Activated CD4-positive, alpha-beta T cell treated with anti-CD3 and anti-CD28 coated beads, Interleukin-2, amount 10 ng/mL, durations not matched to agents 7 days and 5 days (primary cell): ENCODE data around the gene FAM200A. TPM values are rescaled to one million over a fixed set of nuclear protein-coding genes. Genes with fewer than 3 reads are reported as not detected.
"Not testable (repeated sequence)": the region's sequence is repeated elsewhere in the genome, so short reads cannot be mapped to it uniquely, and the experiment has no call there.

Source experiments
- CTCF ChIA-PET: fragments of 350-600 bp; sonication (Branson Sonifier 250); formaldehyde crosslinking; loops from one replicate; lab custom pipeline; 2021; ENCODE audit warnings: antibody characterized with exemption; lab: Charles Lee
- POLR2A ChIA-PET: fragments of 350-600 bp; sonication (Branson Sonifier 250); formaldehyde crosslinking; loops from one replicate; lab custom pipeline; 2021; ENCODE audit warnings: antibody characterized with exemption; lab: Charles Lee
- DNase-seq: peaks from one replicate; pipeline ENCODE4 v3.0.0-alpha.2; 2020
- H3K27ac Mint-ChIP-seq: one replicate; pipeline ENCODE4 v1.8.0; 2021; ENCODE audit warnings: mild to moderate bottlenecking, moderate library complexity, mixed read lengths
- H3K27me3 Mint-ChIP-seq: one replicate; pipeline ENCODE4 v1.8.0; 2021; ENCODE audit warnings: mixed read lengths
- H3K36me3 Mint-ChIP-seq: one replicate; pipeline ENCODE4 v1.8.0; 2021; ENCODE audit warnings: low read depth, mixed read lengths
- H3K4me1 Mint-ChIP-seq: one replicate; pipeline ENCODE4 v1.8.0; 2021; ENCODE audit warnings: mixed read lengths
- H3K4me3 Mint-ChIP-seq: one replicate; pipeline ENCODE4 v1.8.0; 2021; ENCODE audit warnings: mild to moderate bottlenecking, moderate library complexity, mixed read lengths
- H3K9me3 Mint-ChIP-seq: one replicate; pipeline ENCODE4 v1.8.0; 2021; ENCODE audit warnings: mixed read lengths
- total RNA-seq, 2 experiments: library from RNA; stranded (reverse); gene quantifications; one replicate each; pipeline ENCODE4 v1.2.3, GENCODE V29; 2021

FAM200A gene
- total RNA-seq, 2 experiments from 2014 or later, result 4.9 to 5.4 TPM

- H3K36me3 Mint-ChIP-seq, result peaks cover 47% of the 10 kb centered on the region
- no peak overlapping the region for H3K27ac Mint-ChIP-seq
Observed at GRCh38 chr7:99554939-99555338, 3.0 kb upstream of the FAM200A start.

GRCh38 chr7:99553039-99553438 is 1.1 kb upstream of the FAM200A start:
- Mint-ChIP-seq H3K4me1 (peaks cover 46% of the 10 kb centered on the region), H3K9me3 (peaks cover 11% of the 10 kb centered on the region), H3K27ac (no peak overlapping the region), H3K36me3 (peaks cover 56% of the 10 kb centered on the region), H3K4me3 (peak overlapping the region; percentile 26), H3K27me3 (no peaks in the 10 kb centered on the region)
- no peak for DNase-seq
- CTCF ChIA-PET, result no interaction called here
- POLR2A ChIA-PET, result no interaction called here

More at GRCh38 chr7:99554939-99555338, 3.0 kb upstream of the FAM200A start:
- Mint-ChIP-seq H3K9me3 (peaks cover 5% of the 10 kb centered on the region), H3K27me3 (no peaks in the 10 kb centered on the region), H3K4me1 (peaks cover 46% of the 10 kb centered on the region), H3K4me3 (no peak overlapping the region)
- CTCF ChIA-PET, result interaction anchor here (2.2 kb wide), 1 partner anchor 15 kb away, joined by 5 read pairs; no protein-coding TSS in a partner anchor
- no peak for DNase-seq
- POLR2A ChIA-PET, result no interaction called here

- Mint-ChIP-seq H3K27ac (peak overlapping the region; percentile 94), H3K4me1 (peaks cover 37% of the 10 kb centered on the region), H3K4me3 (peak overlapping the region; percentile 86), H3K36me3 (peaks cover 49% of the 10 kb centered on the region), H3K9me3 (peaks cover 18% of the 10 kb centered on the region), H3K27me3 (no peaks in the 10 kb centered on the region)
- peak; percentile 8 for DNase-seq
- CTCF ChIA-PET, result no interaction called here
- POLR2A ChIA-PET, result no interaction called here
Observed at GRCh38 chr7:99551334-99551733, 580 bp downstream of the FAM200A start.

- H3K4me1 Mint-ChIP-seq, result peaks cover 26% of the 10 kb centered on the region
- H3K36me3 Mint-ChIP-seq, result peaks cover 42% of the 10 kb centered on the region
- H3K4me3 Mint-ChIP-seq, CTCF ChIA-PET, H3K27ac Mint-ChIP-seq, POLR2A ChIA-PET, H3K27me3 Mint-ChIP-seq, DNase-seq: not testable (repeated sequence)
- peaks cover 21% of the 10 kb centered on the region for H3K9me3 Mint-ChIP-seq
Observed at GRCh38 chr7:99549545-99549944, 2.4 kb downstream of the FAM200A start.

GRCh38 chr7:99545308-99545707 is 6.6 kb downstream of the FAM200A start:
- H3K4me3 Mint-ChIP-seq, POLR2A ChIA-PET, DNase-seq, H3K27ac Mint-ChIP-seq, H3K4me1 Mint-ChIP-seq, H3K27me3 Mint-ChIP-seq: not testable (repeated sequence)
- H3K36me3 Mint-ChIP-seq, result peaks cover 43% of the 10 kb centered on the region
- CTCF ChIA-PET, result interaction anchor here (0.7 to 1.0 kb wide), 2 partner anchors 13 to 152 kb away, joined by 3 read pairs; partner anchors contain the start of gene ZNF655
- H3K9me3 Mint-ChIP-seq, result peaks cover 36% of the 10 kb centered on the region

- no peak for DNase-seq
- no peak overlapping the region for H3K27ac Mint-ChIP-seq
- peaks cover 36% of the 10 kb centered on the region for H3K9me3 Mint-ChIP-seq
- no peaks in the 10 kb centered on the region for H3K4me1 Mint-ChIP-seq
- POLR2A ChIA-PET, result no interaction called here
- H3K4me3 Mint-ChIP-seq, result no peak overlapping the region
- CTCF ChIA-PET, result interaction anchor here (0.6 kb wide), 1 partner anchor 34 kb away, joined by 3 read pairs; no protein-coding TSS in a partner anchor
- no peaks in the 10 kb centered on the region for H3K27me3 Mint-ChIP-seq
- peaks cover 31% of the 10 kb centered on the region for H3K36me3 Mint-ChIP-seq
Observed at GRCh38 chr7:99543916-99544315, 8.0 kb downstream of the FAM200A start.

- Mint-ChIP-seq H3K36me3 (peaks cover 27% of the 10 kb centered on the region), H3K27ac (no peak overlapping the region), H3K27me3 (no peaks in the 10 kb centered on the region), H3K4me1 (no peaks in the 10 kb centered on the region), H3K9me3 (peaks cover 37% of the 10 kb centered on the region), H3K4me3 (no peak overlapping the region)
- no peak for DNase-seq
- ChIA-PET CTCF (no interaction called here), POLR2A (no interaction called here)
Observed at GRCh38 chr7:99543081-99543671, 8.7 kb downstream of the FAM200A start.

GRCh38 chr7:99541212-99541611 is 10.7 kb downstream of the FAM200A start:
- H3K4me1 Mint-ChIP-seq, result no peaks in the 10 kb centered on the region
- no peak for DNase-seq
- H3K27ac Mint-ChIP-seq, result no peak overlapping the region
- H3K9me3 Mint-ChIP-seq, result peaks cover 37% of the 10 kb centered on the region
- H3K36me3 Mint-ChIP-seq, result peaks cover 25% of the 10 kb centered on the region
- ChIA-PET POLR2A (no interaction called here), CTCF (interaction anchor here (0.6 to 0.7 kb wide), 4 partner anchors 18 to 41 kb away, joined by 3 to 4 read pairs (median 4); partner anchors contain the start of gene ZNF394)
- H3K4me3 Mint-ChIP-seq, result no peak overlapping the region
- H3K27me3 Mint-ChIP-seq, result no peaks in the 10 kb centered on the region

- Mint-ChIP-seq H3K4me3 (no peak overlapping the region), H3K36me3 (peaks cover 25% of the 10 kb centered on the region), H3K4me1 (no peaks in the 10 kb centered on the region), H3K27ac (no peak overlapping the region), H3K9me3 (peaks cover 39% of the 10 kb centered on the region), H3K27me3 (no peaks in the 10 kb centered on the region)
- CTCF ChIA-PET, result interaction anchor here (0.7 to 2.5 kb wide), 2 partner anchors 16 to 33 kb away, joined by 3 to 5 read pairs; no protein-coding TSS in a partner anchor
- POLR2A ChIA-PET, result no interaction called here
- DNase-seq, result no peak
Observed at GRCh38 chr7:99540542-99540941, 11.4 kb downstream of the FAM200A start.

GRCh38 chr7:99539213-99539811 is 12.6 kb downstream of the FAM200A start:
- DNase-seq, result no peak
- ChIA-PET CTCF (interaction anchor here (1.7 to 2.5 kb wide), 2 partner anchors 17 to 49 kb away, joined by 4 to 5 read pairs; no protein-coding TSS in a partner anchor), POLR2A (no interaction called here)
- H3K4me1 Mint-ChIP-seq, result no peaks in the 10 kb centered on the region
- H3K27ac Mint-ChIP-seq, result no peak overlapping the region
- no peaks in the 10 kb centered on the region for H3K27me3 Mint-ChIP-seq
- peaks cover 41% of the 10 kb centered on the region for H3K9me3 Mint-ChIP-seq
- peaks cover 25% of the 10 kb centered on the region for H3K36me3 Mint-ChIP-seq
- H3K4me3 Mint-ChIP-seq, result no peak overlapping the region

- no peaks in the 10 kb centered on the region for H3K4me1 Mint-ChIP-seq
- peaks cover 55% of the 10 kb centered on the region for H3K9me3 Mint-ChIP-seq
- ChIA-PET POLR2A (no interaction called here), CTCF (interaction anchor here (1.3 kb wide), 1 partner anchor 16 kb away, joined by 3 read pairs; the partner anchor contains the start of gene FAM200A)
- no peak for DNase-seq
- no peaks in the 10 kb centered on the region for H3K27me3 Mint-ChIP-seq
- no peak overlapping the region for H3K4me3 Mint-ChIP-seq
- H3K27ac Mint-ChIP-seq, result no peak overlapping the region
- peaks cover 40% of the 10 kb centered on the region for H3K36me3 Mint-ChIP-seq
Observed at GRCh38 chr7:99535667-99536066, 16.2 kb downstream of the FAM200A start.

- CTCF ChIA-PET, result interaction anchor here (0.7 to 1.0 kb wide), 2 partner anchors 8 to 386 kb away, joined by 3 to 4 read pairs; no protein-coding TSS in a partner anchor
- POLR2A ChIA-PET, result no interaction called here
- peaks cover 53% of the 10 kb centered on the region for H3K9me3 Mint-ChIP-seq
Observed at GRCh38 chr7:99531354-99531765, 20.6 kb downstream of the FAM200A start.

More at GRCh38 chr7:99531354-99531765, 20.6 kb downstream of the FAM200A start:
- no peaks in the 10 kb centered on the region for H3K27me3 Mint-ChIP-seq
- no peaks in the 10 kb centered on the region for H3K4me1 Mint-ChIP-seq
- peaks cover 74% of the 10 kb centered on the region for H3K36me3 Mint-ChIP-seq
- DNase-seq, result no peak
- H3K27ac Mint-ChIP-seq, result no peak overlapping the region
- no peak overlapping the region for H3K4me3 Mint-ChIP-seq
